ENCODE results near the gene SMC2.

DNA sequence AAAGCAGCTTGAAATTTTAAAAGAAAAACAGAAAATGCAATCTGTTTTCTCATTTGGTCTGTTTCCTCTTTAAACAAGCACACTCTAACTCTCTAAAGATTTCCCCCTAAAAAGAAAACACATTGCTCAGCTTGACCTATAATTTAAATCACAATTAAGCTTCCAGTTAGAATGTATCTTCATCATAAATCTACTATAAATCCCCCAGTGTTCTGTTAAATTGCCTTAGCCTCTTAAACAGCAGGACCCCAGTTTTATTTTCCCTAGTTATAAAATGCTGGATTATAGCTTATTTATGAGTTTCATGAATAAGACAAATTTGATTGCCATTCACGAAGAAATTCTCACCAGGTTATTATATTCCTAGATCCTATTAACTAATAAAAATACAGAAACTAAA lies 8.6 kb upstream of the SMC2 start:
- TF ChIP-seq POLR2A (IDR thresholded peaks at IDR 0.05) (no peak), CTCF (IDR thresholded peaks at IDR 0.05 in 4 of 5, conservative IDR thresholded peaks at IDR 0.05 in 1 of 5) (no peak)
